Thyroid gland (tissue), 4 donors: Measurements from ENCODE around the gene OR13C5.

Experiments
- POLR2A ChIP-seq, 2 donors: fragments of 450-650 bp; IDR thresholded peaks; one replicate each; pipeline ENCODE4 v1.6.1; 2017; ENCODE audit warnings: antibody characterized with exemption in 2 of 2, mild to moderate bottlenecking in 2 of 2, moderate library complexity in 1 of 2
- TF ChIP-seq, protein P1 (sequence below), 6 experiments: fragments of 200-600 bp in 3 of 6; fragments of 450-650 bp in 3 of 6; sonication (generic) in 3 of 6; IDR thresholded peaks; one replicate each; pipeline ENCODE4 v1.5.1; 2016 to 2019; ENCODE audit warnings: antibody characterized with exemption in 6 of 6, mild to moderate bottlenecking in 2 of 6, inconsistent platforms in 1 of 6, moderate library complexity in 1 of 6

DNA sequence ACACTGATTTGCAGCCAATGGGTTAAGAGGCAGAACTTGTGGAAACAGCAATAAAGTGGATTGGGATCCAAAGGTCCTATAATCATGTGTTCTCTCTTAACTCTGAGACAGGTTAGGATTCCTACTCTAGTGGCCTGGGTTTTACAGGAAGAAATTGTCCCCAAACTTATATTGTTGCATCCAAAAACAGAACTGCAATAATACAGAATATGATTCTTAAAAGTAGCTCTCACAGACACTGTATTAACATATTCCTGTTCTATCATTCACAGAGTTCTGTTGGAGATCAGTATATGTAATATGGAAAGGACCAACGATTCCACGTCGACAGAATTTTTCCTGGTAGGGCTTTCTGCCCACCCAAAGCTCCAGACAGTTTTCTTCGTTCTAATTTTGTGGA lies 30.3 kb downstream of the OR13C5 start, which contains the start of gene OR13C8:
- TF ChIP-seq, protein P1, sequence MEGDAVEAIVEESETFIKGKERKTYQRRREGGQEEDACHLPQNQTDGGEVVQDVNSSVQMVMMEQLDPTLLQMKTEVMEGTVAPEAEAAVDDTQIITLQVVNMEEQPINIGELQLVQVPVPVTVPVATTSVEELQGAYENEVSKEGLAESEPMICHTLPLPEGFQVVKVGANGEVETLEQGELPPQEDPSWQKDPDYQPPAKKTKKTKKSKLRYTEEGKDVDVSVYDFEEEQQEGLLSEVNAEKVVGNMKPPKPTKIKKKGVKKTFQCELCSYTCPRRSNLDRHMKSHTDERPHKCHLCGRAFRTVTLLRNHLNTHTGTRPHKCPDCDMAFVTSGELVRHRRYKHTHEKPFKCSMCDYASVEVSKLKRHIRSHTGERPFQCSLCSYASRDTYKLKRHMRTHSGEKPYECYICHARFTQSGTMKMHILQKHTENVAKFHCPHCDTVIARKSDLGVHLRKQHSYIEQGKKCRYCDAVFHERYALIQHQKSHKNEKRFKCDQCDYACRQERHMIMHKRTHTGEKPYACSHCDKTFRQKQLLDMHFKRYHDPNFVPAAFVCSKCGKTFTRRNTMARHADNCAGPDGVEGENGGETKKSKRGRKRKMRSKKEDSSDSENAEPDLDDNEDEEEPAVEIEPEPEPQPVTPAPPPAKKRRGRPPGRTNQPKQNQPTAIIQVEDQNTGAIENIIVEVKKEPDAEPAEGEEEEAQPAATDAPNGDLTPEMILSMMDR (IDR thresholded peaks at IDR 0.05), result no peak
- no peak for TF ChIP-seq POLR2A (IDR thresholded peaks at IDR 0.05)
